VCaP (cell line): Measurements from ENCODE around the gene HIGD1A.
A peak's percentile ranks its signal among the peaks of the same experiment; 100 is the strongest.

ENCODE experiments used
- H3K27ac ChIP-seq: fragments of 450-650 bp; 2 replicates; pipeline ENCODE4 v1.5.1; 2017
- TF ChIP-seq, protein P1 (sequence below): fragments of 450-650 bp; conservative IDR thresholded peaks from 2 replicates; pipeline ENCODE4 v1.5.1; 2017; ENCODE audit warnings: mild to moderate bottlenecking, moderate library complexity

HIGD1A gene

DNA sequence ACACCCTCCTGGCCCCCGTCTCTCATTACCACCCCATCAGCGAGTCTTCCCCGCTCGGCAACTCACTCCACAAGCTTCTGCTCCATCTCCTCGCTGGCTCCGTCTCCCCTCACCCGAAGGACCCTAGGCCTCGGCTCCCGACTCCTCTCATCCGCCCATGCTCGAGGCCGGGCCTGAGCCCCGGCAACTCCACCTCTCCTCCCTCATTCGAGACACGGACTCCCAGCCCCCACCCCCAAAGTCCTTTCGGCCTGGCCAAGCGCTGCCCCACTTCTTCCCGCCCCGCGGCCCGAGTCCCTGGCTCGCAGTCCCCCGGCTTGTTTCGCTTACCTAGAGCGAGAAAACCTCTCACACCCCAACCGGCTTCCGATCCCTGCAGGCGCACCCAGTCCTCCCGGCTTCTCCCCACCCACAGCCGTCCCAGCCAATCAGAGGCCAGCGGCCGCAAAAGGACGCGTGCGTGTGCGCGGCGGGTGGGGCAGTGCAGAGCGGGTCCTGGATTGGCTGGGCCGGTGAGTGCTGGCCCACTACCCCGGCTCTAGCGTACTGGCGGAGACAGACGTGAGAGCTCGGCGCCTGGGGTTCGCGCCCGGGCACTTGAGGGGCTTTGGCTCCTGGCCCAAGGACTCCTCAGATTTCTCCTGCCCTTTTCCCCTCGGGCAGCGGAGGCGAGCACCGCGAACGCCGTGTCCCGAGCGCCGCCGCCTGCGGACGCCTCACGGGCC is at the start of gene HIGD1A:
Gene HIGD1A (minus strand): TSS at position 385 of the 725 bp plus-strand sequence. CDS start 10,237 bp downstream, outside the sequence.
- TF ChIP-seq, protein P1, sequence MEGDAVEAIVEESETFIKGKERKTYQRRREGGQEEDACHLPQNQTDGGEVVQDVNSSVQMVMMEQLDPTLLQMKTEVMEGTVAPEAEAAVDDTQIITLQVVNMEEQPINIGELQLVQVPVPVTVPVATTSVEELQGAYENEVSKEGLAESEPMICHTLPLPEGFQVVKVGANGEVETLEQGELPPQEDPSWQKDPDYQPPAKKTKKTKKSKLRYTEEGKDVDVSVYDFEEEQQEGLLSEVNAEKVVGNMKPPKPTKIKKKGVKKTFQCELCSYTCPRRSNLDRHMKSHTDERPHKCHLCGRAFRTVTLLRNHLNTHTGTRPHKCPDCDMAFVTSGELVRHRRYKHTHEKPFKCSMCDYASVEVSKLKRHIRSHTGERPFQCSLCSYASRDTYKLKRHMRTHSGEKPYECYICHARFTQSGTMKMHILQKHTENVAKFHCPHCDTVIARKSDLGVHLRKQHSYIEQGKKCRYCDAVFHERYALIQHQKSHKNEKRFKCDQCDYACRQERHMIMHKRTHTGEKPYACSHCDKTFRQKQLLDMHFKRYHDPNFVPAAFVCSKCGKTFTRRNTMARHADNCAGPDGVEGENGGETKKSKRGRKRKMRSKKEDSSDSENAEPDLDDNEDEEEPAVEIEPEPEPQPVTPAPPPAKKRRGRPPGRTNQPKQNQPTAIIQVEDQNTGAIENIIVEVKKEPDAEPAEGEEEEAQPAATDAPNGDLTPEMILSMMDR: no peak
- peak within 1 kb of the TSS; percentile 90 for H3K27ac ChIP-seq

DNA sequence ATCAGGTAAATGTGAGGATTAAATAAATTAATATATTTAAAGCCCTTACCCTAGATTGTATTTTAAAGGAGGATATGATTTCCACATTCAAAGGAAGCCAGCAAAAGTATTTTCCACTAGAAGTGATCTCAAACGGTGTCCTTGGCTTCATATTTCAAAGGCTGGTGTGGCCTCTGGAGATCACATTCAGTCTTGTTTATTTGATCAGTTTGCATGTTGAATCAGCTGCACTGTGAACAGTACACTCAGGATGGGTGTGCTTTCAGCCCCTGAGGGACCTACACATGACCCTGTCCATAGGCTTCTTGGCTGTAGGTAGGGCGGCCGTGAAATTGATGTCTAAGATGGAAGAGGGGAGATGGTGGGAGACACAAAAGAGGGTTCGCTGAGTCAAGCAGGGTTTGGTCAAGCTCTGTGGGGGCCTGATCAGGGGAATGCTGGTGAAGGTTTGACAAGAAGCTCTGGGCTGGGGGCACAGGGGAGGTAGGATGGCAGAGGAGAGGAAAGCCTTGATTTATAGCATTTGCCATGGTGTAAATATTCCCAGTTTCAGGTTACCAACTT is 49.5 kb upstream of the HIGD1A start:
- TF ChIP-seq, protein P1: no peak
- H3K27ac ChIP-seq: no peak overlapping the region

DNA sequence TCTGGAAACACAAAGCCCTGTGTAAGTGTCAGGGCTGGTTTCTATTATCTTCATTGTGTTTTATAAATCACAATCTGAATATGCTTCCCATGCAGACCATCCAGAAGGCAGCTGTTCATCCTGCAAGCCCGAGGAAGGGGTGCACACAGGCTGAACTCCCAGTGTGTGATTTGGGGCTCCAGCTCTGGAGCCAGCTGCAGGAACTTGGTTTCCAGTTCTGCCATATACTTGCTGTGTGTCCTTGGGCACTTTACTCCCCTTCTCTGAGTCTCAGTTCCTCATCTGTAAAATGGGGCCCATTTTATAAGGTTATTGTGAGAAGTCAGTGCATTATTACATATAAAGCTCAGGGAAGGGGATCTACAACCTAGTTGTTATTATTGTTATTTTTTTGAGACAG is 48.8 kb upstream of the HIGD1A start:
- TF ChIP-seq, protein P1: no peak
- H3K27ac ChIP-seq: no peak overlapping the region

DNA sequence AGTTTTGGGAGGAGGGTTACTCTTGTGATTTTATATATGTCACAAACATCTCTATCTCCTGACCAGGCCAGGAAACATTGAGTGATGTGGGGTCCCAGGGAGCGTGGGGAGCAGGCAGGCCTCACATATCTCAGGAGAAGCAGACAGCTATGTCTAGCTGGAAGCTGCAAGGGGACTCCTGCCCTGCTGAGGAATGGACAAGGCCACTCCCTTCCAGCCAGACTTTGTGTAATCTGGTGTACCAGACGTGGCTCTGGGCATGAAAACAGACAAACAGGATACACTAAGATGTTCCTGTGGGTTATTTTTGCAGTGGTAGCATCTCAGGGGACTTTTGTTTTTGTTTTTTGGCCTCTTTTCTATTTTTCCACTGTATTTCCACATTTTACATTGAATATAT is 48.2 kb upstream of the HIGD1A start:
- TF ChIP-seq, protein P1: no peak
- no peak overlapping the region for H3K27ac ChIP-seq

DNA sequence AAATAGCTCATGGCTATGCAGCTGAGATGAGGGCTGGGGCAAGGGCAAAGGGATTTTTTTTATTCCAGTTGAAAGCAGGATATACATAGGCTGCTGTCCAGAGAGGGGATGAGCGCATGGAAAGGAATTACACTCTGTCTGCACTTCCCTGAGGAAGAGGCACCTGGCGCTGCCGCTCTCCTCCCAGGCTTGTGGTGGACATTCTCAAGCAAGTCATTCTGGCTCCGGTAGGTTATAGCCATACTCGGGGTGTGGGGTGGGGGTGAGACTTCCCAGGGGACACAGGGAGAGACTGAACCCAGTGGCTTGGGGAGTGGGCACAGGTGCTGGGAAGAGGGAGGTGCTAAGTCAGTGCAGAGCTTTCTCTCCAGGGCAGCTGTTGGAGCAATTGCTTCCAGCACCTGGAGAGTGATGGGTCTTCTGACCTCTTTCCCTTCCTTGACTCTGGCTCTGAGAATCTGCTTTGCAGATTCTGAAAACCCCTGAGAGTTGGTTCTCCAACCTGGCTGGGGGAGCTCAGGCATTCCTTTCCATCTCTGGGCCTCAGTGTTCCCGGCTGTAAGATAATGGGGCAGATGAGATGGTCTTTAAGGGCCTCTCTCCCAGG is 47.0 kb upstream of the HIGD1A start:
- TF ChIP-seq, protein P1: no peak
- H3K27ac ChIP-seq: no peak overlapping the region

DNA sequence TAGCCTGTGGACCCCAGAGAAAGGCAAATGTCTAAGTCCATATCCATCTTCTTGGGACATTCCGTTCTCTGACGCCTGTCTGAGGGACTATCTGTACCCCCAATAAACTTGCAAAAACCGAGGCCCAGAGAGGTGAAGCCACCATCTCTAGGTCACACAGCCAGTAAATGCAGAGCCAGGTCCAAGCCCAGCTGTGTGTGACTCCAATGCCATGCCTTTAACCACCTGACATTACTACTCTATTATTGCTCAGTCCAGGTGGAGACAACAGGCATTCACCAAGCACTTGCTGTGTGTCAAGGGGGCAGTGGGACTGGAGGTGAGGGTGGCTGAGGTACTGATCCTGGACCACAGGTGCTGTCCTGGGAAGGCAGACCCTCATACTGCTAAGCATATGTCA is 46.0 kb upstream of the HIGD1A start:
- TF ChIP-seq, protein P1: no peak
- no peak overlapping the region for H3K27ac ChIP-seq

DNA sequence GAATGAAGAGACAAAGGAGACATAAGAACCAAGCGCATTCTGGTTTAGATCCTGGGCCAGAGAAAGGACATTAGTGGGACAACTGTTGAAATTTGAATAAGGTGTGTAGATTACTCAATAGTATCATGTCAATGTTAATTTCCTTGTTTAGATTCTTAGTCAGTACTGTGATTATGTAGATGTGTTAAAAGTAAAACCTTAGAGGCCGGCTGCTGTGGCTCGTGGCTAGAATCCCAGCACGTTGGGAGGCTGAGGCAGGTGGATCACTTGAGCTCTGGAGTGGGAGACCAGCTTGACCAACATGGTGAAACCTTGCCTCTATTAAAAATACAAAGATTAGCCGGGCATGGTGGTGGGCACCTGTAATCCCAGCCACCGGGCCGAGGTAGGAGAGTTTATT is 44.7 kb upstream of the HIGD1A start:
- no peak overlapping the region for H3K27ac ChIP-seq
- TF ChIP-seq, protein P1: no peak
